HCT116 (cell line): Measurements from ENCODE around the gene KRT7. TPM values are rescaled to one million over a fixed set of nuclear protein-coding genes. Genes with fewer than 3 reads are reported as not detected.

Experiments
- ATAC-seq: fragments of 200-7000 bp; cut with Tn5 transposase; 2 replicates; pipeline ENCODE4 v1.9.1; 2020; ENCODE audit warnings: mild to moderate bottlenecking, moderate library complexity
- BruUV-seq: library from RNA; stranded (reverse); fragments of 400-500 nt; replicated peaks from 2 replicates; lab custom pipeline; 2021; lab: Mats Ljungman, UMichigan
- CTCF ChIA-PET: fragments of 300-600 bp; sonication (Branson Sonifier 250); formaldehyde crosslinking; loops from one replicate; lab custom pipeline; 2021; ENCODE audit warnings: antibody characterized with exemption; lab: Charles Lee
- POLR2A ChIA-PET: fragments of 300-600, 350-600 bp; sonication (Branson Sonifier 250); formaldehyde crosslinking; loops from one replicate; lab custom pipeline; 2021; ENCODE audit warnings: antibody characterized with exemption; lab: Charles Lee
- RAD21 ChIA-PET, 2 experiments: fragments of 300-600 bp; sonication (Branson Sonifier 250); formaldehyde crosslinking; loops; one replicate each; lab custom pipeline; 2023; ENCODE audit warnings: low total read pairs in 2 of 2; ENCODE audit not compliant: uncharacterized antibody in 2 of 2, unreplicated experiment in 2 of 2, low non-redundant PET in 1 of 2; lab: Charles Lee
- DNase-seq: peaks from one replicate; pipeline ENCODE4 v3.0.0-alpha.2; 2010; ENCODE audit warnings: low read depth, low spot score
- H2AFZ ChIP-seq: fragments of 200-600 bp; shearing (Covaris generic), sonication (generic); 2 replicates; pipeline ENCODE4 v1.6.1; 2017; ENCODE audit warnings: low read depth, mixed run types, mixed read lengths, antibody characterized with exemption, low read length; ENCODE audit not compliant: poor library complexity, severe bottlenecking
- H3K27ac ChIP-seq: 2 replicates; pipeline ENCODE4 v1.5.1; 2012; ENCODE audit warnings: low read depth, low read length
- H3K27me3 ChIP-seq: fragments of 200-600 bp; sonication (generic); 2 replicates; pipeline ENCODE4 v1.6.1; 2016; ENCODE audit warnings: mixed run types, low read length, mixed read lengths; ENCODE audit not compliant: insufficient read depth
- H3K36me3 ChIP-seq, 2 experiments: fragments of 200-500 bp in 1 of 2; fragments of 200-600 bp in 1 of 2; sonication (Bioruptor generic) in 1 of 2; sonication (generic) in 1 of 2; 2 replicates each; pipeline versions ENCODE4 v1.5.1 to v1.6.1; 2014 to 2016; ENCODE audit warnings: low read length in 2 of 2, inconsistent platforms in 1 of 2, mixed read lengths in 1 of 2, mixed run types in 1 of 2; ENCODE audit not compliant: insufficient read depth in 2 of 2, control insufficient read depth in 1 of 2
- H3K4me1 ChIP-seq, 2 experiments: fragments of 200-600 bp in 1 of 2; sonication (generic) in 1 of 2; 2 replicates each; pipeline versions ENCODE4 v1.5.1 to v1.6.1; 2012 to 2017; ENCODE audit warnings: low read length in 2 of 2, inconsistent platforms in 1 of 2, mild to moderate bottlenecking in 1 of 2, mixed read lengths in 1 of 2, mixed run types in 1 of 2, moderate library complexity in 1 of 2; ENCODE audit not compliant: insufficient read depth in 2 of 2, control insufficient read depth in 1 of 2
- H3K4me2 ChIP-seq: fragments of 200-600 bp; sonication (generic); 2 replicates; pipeline ENCODE4 v1.6.1; 2017; ENCODE audit warnings: mixed run types, low read length, mixed read lengths
- H3K4me3 ChIP-seq, 2 experiments: fragments of 200-600 bp in 1 of 2; sonication (generic) in 1 of 2; replicated peaks in 1 of 2; 2 replicates each; pipeline ENCODE4 v1.5.1; 2011 to 2016; ENCODE audit warnings: low read length in 2 of 2, control low read depth in 1 of 2, low read depth in 1 of 2, mild to moderate bottlenecking in 1 of 2, mixed read lengths in 1 of 2, mixed run types in 1 of 2
- H3K79me2 ChIP-seq: fragments of 200-600 bp; sonication (generic); 2 replicates; pipeline ENCODE4 v1.6.1; 2017; ENCODE audit warnings: mild to moderate bottlenecking, mixed run types, low read length, moderate library complexity, mixed read lengths; ENCODE audit not compliant: insufficient read depth
- H3K9ac ChIP-seq: fragments of 200-600 bp; sonication (generic); 2 replicates; pipeline ENCODE4 v1.6.1; 2016; ENCODE audit warnings: low read length, mixed read lengths
- H3K9me2 ChIP-seq: fragments of 200-600 bp; sonication (generic), shearing (Covaris generic); 2 replicates; pipeline ENCODE4 v1.6.1; 2017; ENCODE audit warnings: mixed run types, mild to moderate bottlenecking, moderate library complexity; ENCODE audit not compliant: insufficient read depth
- H3K9me3 ChIP-seq, 2 experiments: fragments of 200-500 bp in 1 of 2; fragments of 200-600 bp in 1 of 2; sonication (Bioruptor generic) in 1 of 2; sonication (generic) in 1 of 2; 2 replicates each; pipeline ENCODE4 v1.6.1; 2014 to 2017; ENCODE audit warnings: low read length in 2 of 2, mixed read lengths in 2 of 2, inconsistent platforms in 1 of 2, low read depth in 1 of 2, mild to moderate bottlenecking in 1 of 2, mixed run types in 1 of 2, moderate library complexity in 1 of 2; ENCODE audit not compliant: control insufficient read depth in 1 of 2, insufficient read depth in 1 of 2
- H4K20me1 ChIP-seq: fragments of 200-600 bp; sonication (generic), shearing (Covaris generic); 2 replicates; pipeline ENCODE4 v1.6.1; 2017; ENCODE audit warnings: mixed run types, mild to moderate bottlenecking, moderate library complexity; ENCODE audit not compliant: insufficient read depth
- CBX3 ChIP-seq: IDR thresholded peaks from 2 replicates; pipeline ENCODE4 v1.6.1; 2012; ENCODE audit warnings: low read depth
- EZH2 ChIP-seq: fragments of 200-600 bp; sonication (generic); IDR thresholded peaks from 2 replicates; pipeline ENCODE4 v1.6.1; 2017; ENCODE audit warnings: antibody characterized with exemption, mixed run types
- FOSL1 ChIP-seq: IDR thresholded peaks from 2 replicates; pipeline ENCODE4 v1.6.1; 2012; ENCODE audit warnings: low read depth
- JUND ChIP-seq: IDR thresholded peaks from 2 replicates; pipeline ENCODE4 v1.6.1; 2012
- POLR2A ChIP-seq: IDR thresholded peaks from 2 replicates; pipeline ENCODE4 v1.7.0; 2011; ENCODE audit warnings: borderline replicate concordance; ENCODE audit not compliant: insufficient read depth, insufficient read length; ENCODE audit errors: extremely low read depth
- POLR2AphosphoS5 ChIP-seq: IDR thresholded peaks from 2 replicates; pipeline ENCODE4 v1.6.1; 2011; ENCODE audit warnings: mild to moderate bottlenecking, low read depth, low read length, moderate library complexity
- RAD21 ChIP-seq: IDR thresholded peaks from 2 replicates; pipeline ENCODE4 v1.6.1; 2012; ENCODE audit warnings: low read depth, mild to moderate bottlenecking
- SP1 ChIP-seq: IDR thresholded peaks from 2 replicates; pipeline ENCODE4 v1.6.1; 2012; ENCODE audit warnings: low read depth
- TCF7L2 ChIP-seq: IDR thresholded peaks from 2 replicates; pipeline ENCODE4 v1.7.0; 2011; ENCODE audit warnings: borderline replicate concordance, inconsistent platforms; ENCODE audit not compliant: insufficient read depth, insufficient read length; ENCODE audit errors: extremely low read depth
- ZFX ChIP-seq: fragments of 450-650 bp; IDR thresholded peaks from 2 replicates; pipeline ENCODE4 v1.6.1; 2017
- ZNF274 ChIP-seq: fragments of 200-500 bp; sonication (Bioruptor generic); IDR thresholded peaks from 2 replicates; pipeline ENCODE4 v1.6.1; 2014; ENCODE audit warnings: mild to moderate bottlenecking, low read depth, low read length, inconsistent platforms
- intact Hi-C: fragments of 100-400 bp; cut with micrococcal nuclease; formaldehyde crosslinking; loops from 2 replicates; pipeline ENCODE4 v1.10.0; 2022
- total RNA-seq: library from RNA; stranded (reverse); gene quantifications from one replicate; pipeline ENCODE4 v1.2.1, GENCODE V29; 2021; ENCODE audit not compliant: unreplicated experiment
- TF ChIP-seq, protein P1 (sequence below): IDR thresholded peaks from 2 replicates; pipeline ENCODE4 v1.6.1; 2012
- TF ChIP-seq, protein P2 (sequence below), 3 experiments: fragments of 200-600 bp in 1 of 3; sonication (generic) in 1 of 3; IDR thresholded peaks in 2 of 3; conservative IDR thresholded peaks in 1 of 3; 2 replicates each; pipeline ENCODE4 v1.5.1; 2012 to 2017; ENCODE audit warnings: low read depth in 2 of 3, low read length in 2 of 3, antibody characterized with exemption in 1 of 3, borderline replicate concordance in 1 of 3, control low read depth in 1 of 3, mild to moderate bottlenecking in 1 of 3, mixed read lengths in 1 of 3, mixed run types in 1 of 3, moderate library complexity in 1 of 3; ENCODE audit not compliant: insufficient read depth in 1 of 3

KRT7 gene
- total RNA-seq, 1 experiment from 2014 or later = 72.6 TPM

- TF ChIP-seq RAD21 = no peak
- TF ChIP-seq SP1 = no peak
- TF ChIP-seq, protein P1, sequence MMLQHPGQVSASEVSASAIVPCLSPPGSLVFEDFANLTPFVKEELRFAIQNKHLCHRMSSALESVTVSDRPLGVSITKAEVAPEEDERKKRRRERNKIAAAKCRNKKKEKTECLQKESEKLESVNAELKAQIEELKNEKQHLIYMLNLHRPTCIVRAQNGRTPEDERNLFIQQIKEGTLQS = no peak
- no peak for TF ChIP-seq FOSL1
- TF ChIP-seq EZH2 = no peak
- TF ChIP-seq POLR2AphosphoS5 = no peak
- no peak for TF ChIP-seq ZFX
- no peak for TF ChIP-seq POLR2A
These were observed 13.0 kb downstream of the KRT7 start (continued) for GRCh38 chr12:52245962-52246569.

GRCh38 chr12:52246720-52247621 is 13.9 kb downstream of the KRT7 start:
- no peak for TF ChIP-seq JUND
- 0 out of 2 replicates have a peak, but pooled peaks have one; percentile 19 for TF ChIP-seq ZFX
- peak; percentile 50 for TF ChIP-seq TCF7L2
- TF ChIP-seq RAD21 = no peak
- TF ChIP-seq, protein P2, sequence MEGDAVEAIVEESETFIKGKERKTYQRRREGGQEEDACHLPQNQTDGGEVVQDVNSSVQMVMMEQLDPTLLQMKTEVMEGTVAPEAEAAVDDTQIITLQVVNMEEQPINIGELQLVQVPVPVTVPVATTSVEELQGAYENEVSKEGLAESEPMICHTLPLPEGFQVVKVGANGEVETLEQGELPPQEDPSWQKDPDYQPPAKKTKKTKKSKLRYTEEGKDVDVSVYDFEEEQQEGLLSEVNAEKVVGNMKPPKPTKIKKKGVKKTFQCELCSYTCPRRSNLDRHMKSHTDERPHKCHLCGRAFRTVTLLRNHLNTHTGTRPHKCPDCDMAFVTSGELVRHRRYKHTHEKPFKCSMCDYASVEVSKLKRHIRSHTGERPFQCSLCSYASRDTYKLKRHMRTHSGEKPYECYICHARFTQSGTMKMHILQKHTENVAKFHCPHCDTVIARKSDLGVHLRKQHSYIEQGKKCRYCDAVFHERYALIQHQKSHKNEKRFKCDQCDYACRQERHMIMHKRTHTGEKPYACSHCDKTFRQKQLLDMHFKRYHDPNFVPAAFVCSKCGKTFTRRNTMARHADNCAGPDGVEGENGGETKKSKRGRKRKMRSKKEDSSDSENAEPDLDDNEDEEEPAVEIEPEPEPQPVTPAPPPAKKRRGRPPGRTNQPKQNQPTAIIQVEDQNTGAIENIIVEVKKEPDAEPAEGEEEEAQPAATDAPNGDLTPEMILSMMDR (IDR thresholded peaks at IDR 0.05 in 2 of 3, conservative IDR thresholded peaks at IDR 0.05 in 1 of 3; ENCODE audit: borderline replicate concordance in 1 of 3, insufficient read depth in 1 of 3, low read depth in 2 of 3, low read length in 2 of 3) = no peak
- TF ChIP-seq CBX3 = no peak
- TF ChIP-seq ZNF274 = no peak
- no peak for TF ChIP-seq SP1
- TF ChIP-seq POLR2AphosphoS5 = peak; percentile 47; the same call in 1 of the 2 replicates
- Histone ChIP-seq H3K36me3 (no peaks in the 10 kb centered on the region), H3K9me2 (no peaks in the 10 kb centered on the region), H3K9ac (peak overlapping the region; percentile 44), H2AFZ (no peak overlapping the region), H3K79me2 (no peaks in the 10 kb centered on the region), H3K9me3 (no peaks in the 10 kb centered on the region), H3K27me3 (no peaks in the 10 kb centered on the region), H3K4me1 (peaks cover 66 to 79% of the 10 kb centered on the region in 2 experiments), H4K20me1 (no peaks in the 10 kb centered on the region), H3K4me3 (peak overlapping the region; percentile 3 to 15; a peak in 3 of 4 replicates), H3K4me2 (peak overlapping the region; percentile 82), H3K27ac (peak overlapping the region; percentile 41)
- ChIA-PET RAD21 (interaction anchor here in 1 of 2 experiments (0.6 kb wide), 1 partner anchor 36 kb away, joined by 6 read pairs; no protein-coding TSS in a partner anchor), CTCF (interaction anchor here (0.8 to 1.4 kb wide), 4 partner anchors 32 to 81 kb away, joined by 3 to 4 read pairs (median 3); no protein-coding TSS in a partner anchor), POLR2A (interaction anchor here (1.0 to 1.7 kb wide), 2 partner anchors 31 to 33 kb away, joined by 3 to 7 read pairs; no protein-coding TSS in a partner anchor)
- peak; percentile 50 for DNase-seq
- intact Hi-C loops = no loop called here
- ATAC-seq = peak; percentile 53
- TSS peak; percentile 85 for BruUV-seq
